HepG2 (cell line): Measurements from ENCODE around the gene SPRYD3. TPM values are rescaled to one million over a fixed set of nuclear protein-coding genes. Genes with fewer than 3 reads are reported as not detected.
A peak's percentile ranks its signal among the peaks of the same experiment; 100 is the strongest.

Experiments
- CBFB ChIP-seq: sonication (generic); formaldehyde crosslinking; IDR thresholded peaks from 2 replicates; pipeline ENCODE4 v1.4.0; 2020; ENCODE audit warnings: missing genetic modification reagents
- CERS6 ChIP-seq: sonication (generic); formaldehyde crosslinking; IDR thresholded peaks from 2 replicates; pipeline ENCODE4 v1.5.0; 2020; ENCODE audit warnings: missing genetic modification reagents
- DNMT1 ChIP-seq: sonication (generic); formaldehyde crosslinking; IDR thresholded peaks from 2 replicates; pipeline ENCODE4 v1.5.1; 2020; ENCODE audit warnings: mild to moderate bottlenecking, missing genetic modification reagents
- DNMT3B ChIP-seq: conservative IDR thresholded peaks from 2 replicates; pipeline ENCODE4 v1.6.1; 2016; ENCODE audit warnings: missing biosample characterization, control low read depth
- IRF9 ChIP-seq: sonication (generic); formaldehyde crosslinking; IDR thresholded peaks from 2 replicates; pipeline ENCODE4 v1.8.0; 2022; ENCODE audit warnings: missing genetic modification reagents, mild to moderate bottlenecking, borderline replicate concordance
- KAT8 ChIP-seq: IDR thresholded peaks from 2 replicates; pipeline ENCODE4 v1.6.1; 2016; ENCODE audit warnings: missing genetic modification reagents, missing compliant biosample characterization
- KDM1A ChIP-seq: IDR thresholded peaks from 2 replicates; pipeline ENCODE4 v1.6.1; 2016; ENCODE audit warnings: missing compliant biosample characterization
- KMT2B ChIP-seq: IDR thresholded peaks from 2 replicates; pipeline ENCODE4 v1.6.1; 2016; ENCODE audit warnings: missing genetic modification reagents, missing compliant biosample characterization
- MATR3 ChIP-seq: sonication (generic); formaldehyde crosslinking; IDR thresholded peaks from 2 replicates; pipeline ENCODE4 v1.4.0; 2020; ENCODE audit warnings: missing genetic modification reagents
- MIER3 ChIP-seq: IDR thresholded peaks from 2 replicates; pipeline ENCODE4 v1.6.1; 2016; ENCODE audit warnings: missing compliant biosample characterization, borderline replicate concordance
- MTA1 ChIP-seq: sonication (generic); formaldehyde crosslinking; IDR thresholded peaks from 2 replicates; pipeline ENCODE4 v1.4.0; 2020; ENCODE audit warnings: missing genetic modification reagents, mild to moderate bottlenecking, borderline replicate concordance
- NBN ChIP-seq: fragments of 450-650 bp; conservative IDR thresholded peaks from 2 replicates; pipeline ENCODE4 v1.6.1; 2017
- NR2F2 ChIP-seq: IDR thresholded peaks from 2 replicates; pipeline ENCODE4 v1.6.1; 2012; ENCODE audit warnings: low read depth, inconsistent platforms, borderline replicate concordance
- RBM22 ChIP-seq: fragments of 200-400 bp; formaldehyde crosslinking; optimal IDR thresholded peaks from 2 replicates; pipeline ENCODE3; 2017; ENCODE audit warnings: mild to moderate bottlenecking, low read length, moderate library complexity
- SATB2 ChIP-seq: sonication (generic); formaldehyde crosslinking; IDR thresholded peaks from 2 replicates; pipeline ENCODE4 v1.5.0; 2020; ENCODE audit warnings: missing genetic modification reagents
- SMAD1 ChIP-seq: sonication (generic); formaldehyde crosslinking; IDR thresholded peaks from 2 replicates; pipeline ENCODE4 v1.4.0; 2020; ENCODE audit warnings: missing genetic modification reagents, low read depth, mild to moderate bottlenecking, borderline replicate concordance
- SNRNP70 ChIP-seq: fragments of 200-400 bp; formaldehyde crosslinking; IDR thresholded peaks from 2 replicates; pipeline ENCODE4 v1.6.1; 2017; ENCODE audit warnings: mild to moderate bottlenecking, low read depth, low read length, moderate library complexity
- ZC3H4 ChIP-seq: sonication (generic); formaldehyde crosslinking; IDR thresholded peaks from 2 replicates; pipeline ENCODE4 v1.4.0; 2020; ENCODE audit warnings: missing genetic modification reagents, borderline replicate concordance
- ZEB1 ChIP-seq: IDR thresholded peaks from 2 replicates; pipeline ENCODE4 v1.6.1; 2012; ENCODE audit warnings: mild to moderate bottlenecking, low read depth, inconsistent platforms; ENCODE audit not compliant: insufficient replicate concordance
- ZNF563 ChIP-seq: sonication (generic); formaldehyde crosslinking; IDR thresholded peaks from 2 replicates; pipeline ENCODE4 v1.8.0; 2022; ENCODE audit warnings: mild to moderate bottlenecking, moderate library complexity, missing genetic modification reagents
- ZNF616 ChIP-seq: sonication (generic); formaldehyde crosslinking; IDR thresholded peaks from 2 replicates; pipeline ENCODE4 v1.5.0; 2020; ENCODE audit warnings: low read depth, mild to moderate bottlenecking, missing genetic modification reagents
- ZNF773 ChIP-seq: sonication (generic); formaldehyde crosslinking; IDR thresholded peaks from 2 replicates; pipeline ENCODE4 v1.4.0; 2020; ENCODE audit warnings: missing genetic modification reagents, borderline replicate concordance
- ZNF782 ChIP-seq: sonication (generic); formaldehyde crosslinking; IDR thresholded peaks from 2 replicates; pipeline ENCODE4 v1.4.0; 2020; ENCODE audit warnings: missing genetic modification reagents, mild to moderate bottlenecking, borderline replicate concordance
- polyA plus RNA-seq, 8 experiments: library from polyadenylated mRNA; depleted of rRNA in 3 of 8; stranded (reverse) in 7 of 8; unstranded in 1 of 8; fragments of >200 nt; fragmentation: Illumina TruSeq in 4 of 8; extraction: Trizol in 4 of 8; gene quantifications; 2 replicates each; pipeline versions ENCODE4 v1.2.1 to v1.2.3, GENCODE V29; 2011 to 2016; ENCODE audit warnings: low read depth in 4 of 8, missing spikeins in 1 of 8, mixed read lengths in 1 of 8; ENCODE audit not compliant: insufficient read depth in 1 of 8
- total RNA-seq, 5 experiments: library from RNA; depleted of rRNA; stranded (reverse); fragments of >200 nt; fragmentation: Illumina TruSeq; extraction: Trizol; gene quantifications; 2 replicates each; pipeline ENCODE4 v1.2.3, GENCODE V29; 2016; ENCODE audit warnings: low read depth in 1 of 5
- TF ChIP-seq, protein P1 (sequence below): sonication (generic); formaldehyde crosslinking; IDR thresholded peaks from 2 replicates; pipeline ENCODE4 v1.8.0; 2022; ENCODE audit warnings: missing genetic modification reagents, low read depth, mild to moderate bottlenecking, borderline replicate concordance
- TF ChIP-seq, protein P2 (sequence below): sonication (generic); formaldehyde crosslinking; IDR thresholded peaks from 2 replicates; pipeline ENCODE4 v1.4.0; 2020; ENCODE audit warnings: missing genetic modification reagents; ENCODE audit errors: not compliant biosample characterization

The SPRYD3 gene
- total and polyA plus RNA-seq, 2 of the 13 experiments (the other 11 are each of a cell fraction or from before 2014, with no cell fraction given): 9.0 to 9.2 TPM

DNA sequence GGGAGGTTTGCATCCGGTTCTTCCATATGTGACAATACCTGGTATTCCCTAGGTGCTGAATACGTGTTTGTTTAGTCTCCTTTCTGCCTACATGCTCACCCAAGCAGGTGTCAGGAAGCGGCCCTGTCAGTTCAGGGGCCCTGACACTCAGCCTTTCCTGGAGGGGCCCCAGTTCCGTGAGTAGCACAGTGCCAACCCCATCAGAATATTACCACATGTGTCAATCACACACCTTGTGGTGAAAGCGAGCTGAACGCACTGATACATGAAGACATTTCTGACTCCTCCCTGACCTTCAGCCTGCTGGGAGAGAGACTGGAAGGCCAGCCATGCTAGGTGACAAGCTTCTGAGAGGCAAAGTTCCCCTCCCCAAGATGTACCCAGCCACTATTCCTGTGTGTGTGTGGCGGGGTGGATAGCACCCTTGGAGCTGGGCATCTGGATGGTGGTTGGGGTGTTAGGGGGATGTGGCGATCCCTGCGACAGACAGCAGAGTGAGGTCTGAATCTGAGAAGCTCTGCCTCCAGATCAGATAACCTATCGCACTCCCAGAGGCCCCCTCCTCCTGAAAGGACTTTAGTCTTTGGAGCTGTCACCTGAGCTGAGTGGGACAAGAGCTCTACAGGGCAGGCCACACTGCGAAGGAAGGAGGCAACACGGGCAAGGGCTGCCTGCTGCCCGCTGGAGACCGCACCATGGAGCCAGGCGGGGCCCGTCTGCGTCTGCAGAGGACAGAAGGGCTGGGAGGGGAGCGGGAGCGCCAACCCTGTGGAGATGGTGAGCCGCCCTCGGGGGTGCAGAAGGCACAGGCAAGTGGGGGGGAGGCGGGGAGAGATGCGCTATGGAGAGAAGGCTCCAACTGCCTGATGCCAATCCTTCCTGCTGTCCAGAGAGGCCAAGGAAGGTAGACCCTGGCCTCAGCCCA is 24.0 kb upstream of the SPRYD3 start, which contains the start of gene SOAT2 (continued):
- TF ChIP-seq RBM22 (no peak), DNMT1 (no peak), KAT8 (peak; percentile 33; the same call in 1 of the 2 replicates), ZC3H4 (CRISPR knock-in tag) (no peak; the same call in 1 of the 2 replicates), ZNF782 (CRISPR knock-in tag) (no peak), ZNF773 (CRISPR knock-in tag) (0 out of 2 replicates have a peak, but pooled peaks have one; percentile 61), MTA1 (CRISPR knock-in tag) (peak; percentile 80; the same call in 1 of the 2 replicates), KDM1A (CRISPR knock-in tag) (no peak), ZNF616 (0 out of 2 replicates have a peak, but pooled peaks have one; percentile 20), IRF9 (CRISPR knock-in tag) (0 out of 2 replicates have a peak, but pooled peaks have one; percentile 34), CERS6 (CRISPR knock-in tag) (no peak), SNRNP70 (no peak), SATB2 (CRISPR knock-in tag) (peak; percentile 12; the same call in 1 of the 2 replicates), NBN (no peak), ZNF563 (CRISPR knock-in tag) (0 out of 2 replicates have a peak, but pooled peaks have one; percentile 9), ZEB1 (peak; percentile 64), MATR3 (CRISPR knock-in tag) (no peak), NR2F2 (no peak; the same call in 1 of the 2 replicates), DNMT3B (CRISPR knock-in tag) (no peak), SMAD1 (CRISPR knock-in tag) (peak; percentile 58; the same call in 1 of the 2 replicates), MIER3 (CRISPR knock-in tag) (0 out of 2 replicates have a peak, but pooled peaks have one; percentile 11), CBFB (CRISPR knock-in tag) (no peak), KMT2B (no peak; the same call in 1 of the 2 replicates)
- TF ChIP-seq, protein P1, sequence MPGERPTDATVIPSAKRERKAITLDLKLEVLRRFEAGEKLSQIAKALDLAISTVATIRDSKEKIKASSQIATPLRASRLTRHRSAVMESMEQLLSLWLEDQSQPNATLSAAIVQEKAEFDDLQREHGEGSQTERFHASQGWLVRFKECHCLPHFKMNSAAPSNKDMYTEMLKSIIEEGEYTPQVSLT (CRISPR knock-in tag): no peak
- TF ChIP-seq, protein P2, sequence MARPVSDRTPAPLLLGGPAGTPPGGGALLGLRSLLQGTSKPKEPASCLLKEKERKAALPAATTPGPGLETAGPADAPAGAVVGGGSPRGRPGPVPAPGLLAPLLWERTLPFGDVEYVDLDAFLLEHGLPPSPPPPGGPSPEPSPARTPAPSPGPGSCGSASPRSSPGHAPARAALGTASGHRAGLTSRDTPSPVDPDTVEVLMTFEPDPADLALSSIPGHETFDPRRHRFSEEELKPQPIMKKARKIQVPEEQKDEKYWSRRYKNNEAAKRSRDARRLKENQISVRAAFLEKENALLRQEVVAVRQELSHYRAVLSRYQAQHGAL (CRISPR knock-in tag): no peak
